Measurements from ENCODE around the gene ARAP2.

ARAP2 gene

DNA sequence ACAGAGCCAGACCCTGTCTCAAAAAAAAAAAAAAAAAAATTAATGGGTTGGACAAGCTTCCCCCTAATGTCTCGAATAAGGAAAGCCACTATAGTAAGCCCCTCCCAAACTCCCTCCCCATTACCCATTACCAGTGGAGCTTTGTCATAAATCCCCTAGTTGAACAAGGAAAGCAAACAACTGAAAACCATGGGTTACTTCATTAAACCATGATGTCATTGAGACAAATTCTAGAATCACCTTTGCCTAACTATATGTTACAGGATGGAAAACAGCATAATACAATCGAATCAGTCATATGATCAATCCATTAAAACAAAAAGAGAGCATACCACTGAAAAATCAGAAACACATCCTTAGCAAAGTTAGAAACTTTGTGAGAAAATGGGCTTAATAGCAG is 8.2 kb downstream of the ARAP2 start:
- peaks cover 0 to 8% of the 10 kb centered on the region in 2 donors for H3K9me3 ChIP-seq (ENCODE audit: control insufficient read depth in 1 of 2, low read length in 2 of 2)
- no peak overlapping the region for H3K4me3 ChIP-seq (ENCODE audit: low read depth in 1 of 2, low read length in 2 of 2)
- no peak overlapping the region for H3K9ac ChIP-seq (ENCODE audit: low read depth in 1 of 2, low read length in 2 of 2)
- no peaks in the 10 kb centered on the region for H3K27me3 ChIP-seq (ENCODE audit: control insufficient read depth in 1 of 2, insufficient read depth in 2 of 2, low read length in 2 of 2)
- peaks cover 2 to 10% of the 10 kb centered on the region in 2 donors for H3K4me1 ChIP-seq (ENCODE audit: control insufficient read depth in 1 of 2, insufficient read depth in 2 of 2, low read length in 2 of 2)
- H3K27ac ChIP-seq (ENCODE audit: low read depth, low read length) = no peak overlapping the region
- peaks cover 0 to 5% of the 10 kb centered on the region in 2 donors for H3K36me3 ChIP-seq (ENCODE audit: control insufficient read depth in 1 of 2, insufficient read depth in 2 of 2, low read length in 2 of 2)

DNA sequence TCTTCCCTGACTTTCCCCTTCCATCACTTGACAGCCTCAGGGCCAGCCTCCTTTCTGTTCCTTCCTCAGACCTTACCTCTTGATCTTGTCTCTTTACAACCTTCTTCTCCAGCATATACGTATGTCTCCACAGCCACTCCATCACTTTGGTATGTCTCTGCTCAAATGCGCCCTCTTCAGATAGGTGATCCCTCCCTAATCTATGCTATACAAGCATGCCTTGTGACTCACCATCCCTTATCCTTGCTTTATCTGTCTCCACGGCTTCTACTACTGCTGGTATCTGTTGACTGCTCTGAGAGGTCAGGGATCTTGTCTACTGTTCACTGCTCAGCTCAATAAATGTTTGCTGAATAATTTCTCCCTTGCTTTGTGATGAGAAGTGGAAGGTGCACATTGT is 9.0 kb downstream of the ARAP2 start:
- Histone ChIP-seq H3K27me3 (ENCODE audit: control insufficient read depth in 1 of 2, insufficient read depth in 2 of 2, low read length in 2 of 2) (no peaks in the 10 kb centered on the region), H3K36me3 (ENCODE audit: control insufficient read depth in 1 of 2, insufficient read depth in 2 of 2, low read length in 2 of 2) (peaks cover 0 to 5% of the 10 kb centered on the region in 2 donors), H3K9me3 (ENCODE audit: control insufficient read depth in 1 of 2, low read length in 2 of 2) (peaks cover 0 to 8% of the 10 kb centered on the region in 2 donors), H3K4me3 (ENCODE audit: low read depth in 1 of 2, low read length in 2 of 2) (no peak overlapping the region), H3K4me1 (ENCODE audit: control insufficient read depth in 1 of 2, insufficient read depth in 2 of 2, low read length in 2 of 2) (peaks cover 0 to 8% of the 10 kb centered on the region in 2 donors), H3K9ac (ENCODE audit: low read depth in 1 of 2, low read length in 2 of 2) (no peak overlapping the region), H3K27ac (ENCODE audit: low read depth, low read length) (no peak overlapping the region)

DNA sequence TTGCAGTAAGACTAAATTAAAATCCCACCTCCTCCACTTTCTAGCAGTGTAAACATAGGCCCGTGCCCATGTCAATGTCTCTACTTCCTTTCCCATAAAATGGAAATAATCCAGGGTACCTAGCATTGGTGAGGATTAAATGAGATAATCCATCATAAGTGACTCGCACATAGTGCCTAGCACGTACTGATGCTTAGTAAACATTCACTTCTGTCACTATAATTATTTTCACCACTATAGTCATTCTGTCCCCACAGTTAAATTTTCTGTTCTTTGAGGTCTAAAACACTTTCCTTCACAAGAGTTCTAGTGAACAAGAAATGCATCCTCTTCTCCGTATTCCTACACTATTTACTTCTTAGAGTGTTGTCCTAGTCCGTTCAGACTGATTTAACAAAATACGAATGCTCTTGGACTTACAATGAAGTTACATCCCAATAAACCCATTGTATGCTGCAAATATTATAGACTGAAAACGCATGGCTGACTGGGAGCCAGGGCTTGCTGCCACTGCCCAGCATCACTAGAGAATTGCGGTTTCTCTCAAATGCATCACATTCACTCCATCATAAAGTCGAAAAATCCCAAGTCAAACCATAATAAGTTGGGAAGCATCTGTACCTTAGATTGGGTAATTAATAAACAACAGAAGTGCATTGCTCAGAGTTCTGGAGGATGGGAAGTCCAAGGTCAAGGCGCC is 10.6 kb downstream of the ARAP2 start:
- H3K4me3 ChIP-seq (ENCODE audit: low read depth in 1 of 2, low read length in 2 of 2) = no peak overlapping the region
- no peak overlapping the region for H3K9ac ChIP-seq (ENCODE audit: low read depth in 1 of 2, low read length in 2 of 2)
- no peak overlapping the region for H3K27ac ChIP-seq (ENCODE audit: low read depth, low read length)
- H3K4me1 ChIP-seq (ENCODE audit: control insufficient read depth in 1 of 2, insufficient read depth in 2 of 2, low read length in 2 of 2) = peaks cover 0 to 10% of the 10 kb centered on the region in 2 donors
- H3K36me3 ChIP-seq (ENCODE audit: control insufficient read depth in 1 of 2, insufficient read depth in 2 of 2, low read length in 2 of 2) = peaks cover 0 to 5% of the 10 kb centered on the region in 2 donors
- no peaks in the 10 kb centered on the region for H3K27me3 ChIP-seq (ENCODE audit: control insufficient read depth in 1 of 2, insufficient read depth in 2 of 2, low read length in 2 of 2)
- peaks cover 0 to 8% of the 10 kb centered on the region in 2 donors for H3K9me3 ChIP-seq (ENCODE audit: control insufficient read depth in 1 of 2, low read length in 2 of 2)

DNA sequence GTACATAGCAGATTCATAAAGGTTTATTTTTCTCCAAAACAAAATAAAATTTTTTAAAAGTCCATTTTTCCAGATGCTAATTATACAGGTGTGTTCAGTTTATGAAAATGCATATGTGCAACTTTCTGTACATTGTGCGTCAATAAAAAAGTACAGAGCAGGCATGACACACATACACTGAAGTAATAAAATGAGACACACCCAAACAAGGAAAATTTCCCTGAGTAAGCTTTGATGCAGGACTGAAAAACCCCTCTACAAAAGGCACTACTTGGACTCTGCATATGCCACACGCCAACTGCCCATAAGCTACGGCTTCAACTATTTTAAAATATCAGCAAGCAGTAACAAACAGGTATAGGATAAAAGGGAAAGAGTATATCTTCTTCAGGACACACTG is 13.8 kb downstream of the ARAP2 start:
- Histone ChIP-seq H3K4me1 (ENCODE audit: control insufficient read depth in 1 of 2, insufficient read depth in 2 of 2, low read length in 2 of 2) (peaks cover 0 to 17% of the 10 kb centered on the region in 2 donors), H3K4me3 (ENCODE audit: low read depth in 1 of 2, low read length in 2 of 2) (no peak overlapping the region), H3K27ac (ENCODE audit: low read depth, low read length) (no peak overlapping the region)

DNA sequence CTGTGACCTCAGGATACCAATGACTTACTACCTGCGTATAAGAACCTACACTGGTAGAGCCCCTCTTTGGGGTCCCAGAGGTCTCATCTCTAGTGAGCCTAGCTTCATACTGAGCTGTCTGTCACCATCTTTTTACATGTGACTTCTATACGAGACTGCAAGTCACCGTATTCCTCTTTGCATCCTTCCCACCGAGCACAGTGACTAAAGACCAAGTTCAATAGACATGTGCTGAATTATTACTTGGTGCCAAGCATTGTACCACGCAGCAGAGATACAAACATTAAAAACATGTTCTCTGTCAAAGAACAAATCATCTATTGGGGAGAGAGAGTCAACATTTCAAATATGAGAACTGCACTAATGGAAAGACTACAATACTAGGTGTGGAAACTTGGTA is 16.4 kb downstream of the ARAP2 start:
- Histone ChIP-seq H3K4me3 (ENCODE audit: low read depth in 1 of 2, low read length in 2 of 2) (no peak overlapping the region), H3K36me3 (ENCODE audit: control insufficient read depth in 1 of 2, insufficient read depth in 2 of 2, low read length in 2 of 2) (no peaks in the 10 kb centered on the region), H3K27ac (ENCODE audit: low read depth, low read length) (no peak overlapping the region), H3K4me1 (ENCODE audit: control insufficient read depth in 1 of 2, insufficient read depth in 2 of 2, low read length in 2 of 2) (peaks cover 4 to 23% of the 10 kb centered on the region in 2 donors), H3K9ac (ENCODE audit: low read depth in 1 of 2, low read length in 2 of 2) (no peak overlapping the region), H3K27me3 (ENCODE audit: control insufficient read depth in 1 of 2, insufficient read depth in 2 of 2, low read length in 2 of 2) (no peaks in the 10 kb centered on the region), H3K9me3 (ENCODE audit: control insufficient read depth in 1 of 2, low read length in 2 of 2) (no peaks in the 10 kb centered on the region)

More for the DNA sequence above, 13.8 kb downstream of the ARAP2 start:
- no peak overlapping the region for H3K9ac ChIP-seq (ENCODE audit: low read depth in 1 of 2, low read length in 2 of 2)
- H3K36me3 ChIP-seq (ENCODE audit: control insufficient read depth in 1 of 2, insufficient read depth in 2 of 2, low read length in 2 of 2) = no peaks in the 10 kb centered on the region
- no peaks in the 10 kb centered on the region for H3K27me3 ChIP-seq (ENCODE audit: control insufficient read depth in 1 of 2, insufficient read depth in 2 of 2, low read length in 2 of 2)
- peaks cover 0 to 8% of the 10 kb centered on the region in 2 donors for H3K9me3 ChIP-seq (ENCODE audit: control insufficient read depth in 1 of 2, low read length in 2 of 2)

DNA sequence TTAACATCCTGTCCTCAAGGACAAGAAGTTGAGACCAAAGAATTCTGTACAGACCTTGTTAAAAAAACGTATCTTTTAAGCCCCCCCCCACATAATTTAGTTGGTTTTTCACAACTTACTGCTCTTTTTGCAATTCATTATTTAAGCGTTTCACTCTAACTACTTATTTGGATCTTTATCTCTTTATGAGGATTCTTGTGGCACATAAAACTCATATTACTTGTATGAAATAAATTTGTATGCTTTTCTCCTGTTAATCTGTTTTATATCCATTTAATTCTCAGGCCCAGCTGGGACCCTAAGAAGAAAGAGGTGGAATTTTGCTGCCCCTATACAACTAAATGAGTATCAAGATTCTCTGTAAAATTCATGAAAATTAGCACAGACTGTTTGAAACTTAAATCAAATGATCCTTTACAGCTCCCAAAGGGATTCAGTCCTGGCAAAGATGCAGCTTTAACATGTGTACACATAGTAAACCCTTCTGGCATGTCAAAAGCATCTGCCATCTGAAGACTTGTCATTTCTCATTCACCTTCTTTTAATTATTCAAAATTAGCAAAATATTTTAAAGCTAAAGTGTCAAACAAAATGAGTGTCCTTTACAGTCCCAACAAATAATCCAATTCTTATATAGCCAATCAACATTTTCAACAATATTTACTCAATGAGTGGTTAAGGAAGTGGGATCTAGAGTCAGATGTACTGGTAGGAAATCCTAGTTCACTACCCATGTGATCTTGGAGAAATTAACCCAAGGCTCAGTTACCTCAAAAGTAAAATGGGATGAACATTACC is 17.7 kb downstream of the ARAP2 start:
- Histone ChIP-seq H3K36me3 (ENCODE audit: control insufficient read depth in 1 of 2, insufficient read depth in 2 of 2, low read length in 2 of 2) (no peaks in the 10 kb centered on the region), H3K4me1 (ENCODE audit: control insufficient read depth in 1 of 2, insufficient read depth in 2 of 2, low read length in 2 of 2) (peaks cover 4 to 23% of the 10 kb centered on the region in 2 donors), H3K9ac (ENCODE audit: low read depth in 1 of 2, low read length in 2 of 2) (no peak overlapping the region), H3K27ac (ENCODE audit: low read depth, low read length) (no peak overlapping the region), H3K9me3 (ENCODE audit: control insufficient read depth in 1 of 2, low read length in 2 of 2) (no peaks in the 10 kb centered on the region), H3K4me3 (ENCODE audit: low read depth in 1 of 2, low read length in 2 of 2) (no peak overlapping the region), H3K27me3 (ENCODE audit: control insufficient read depth in 1 of 2, insufficient read depth in 2 of 2, low read length in 2 of 2) (no peaks in the 10 kb centered on the region)

DNA sequence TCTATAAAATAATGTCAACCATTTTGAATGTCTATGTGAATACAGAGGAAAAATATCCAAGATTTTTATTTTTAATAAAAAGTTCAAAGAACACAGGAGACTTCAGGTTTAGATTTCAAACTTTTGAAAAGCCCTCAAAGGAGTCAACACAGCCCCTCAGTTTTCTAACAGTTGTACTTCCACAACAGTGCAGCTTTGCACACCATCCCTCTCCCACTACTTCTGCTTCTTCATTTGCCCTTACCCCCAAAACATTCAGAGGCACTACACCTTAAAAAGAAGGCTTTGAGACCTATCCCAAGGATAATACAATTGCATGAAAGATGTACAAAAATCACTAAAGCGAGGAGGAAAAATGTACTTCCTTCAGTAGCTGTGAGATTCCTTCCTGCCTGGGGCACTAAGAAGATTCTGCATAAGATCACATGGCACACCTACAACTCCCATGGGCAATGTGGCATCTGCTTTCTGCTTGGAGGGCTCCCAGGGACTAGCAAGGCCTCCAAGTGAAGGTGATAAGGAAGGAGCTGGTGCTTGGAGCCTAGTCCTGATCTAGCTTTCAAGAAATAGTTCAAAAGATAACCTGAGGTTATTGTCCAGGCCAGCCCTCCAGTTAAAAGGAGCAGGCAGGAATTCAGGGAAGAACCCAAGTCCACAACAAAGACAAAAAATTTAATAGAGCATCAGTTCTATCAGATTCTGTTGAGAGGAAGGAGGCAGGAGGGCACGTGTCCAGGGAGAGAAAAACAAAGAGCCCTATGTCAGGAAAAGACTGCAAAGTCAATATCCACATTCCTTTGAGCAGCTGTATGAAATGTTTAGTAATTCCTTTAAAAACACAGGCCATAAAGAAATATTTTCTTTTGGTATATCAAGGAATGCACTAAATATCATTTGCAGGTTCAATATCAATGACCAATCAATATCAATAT is 19.1 kb downstream of the ARAP2 start:
- Histone ChIP-seq H3K36me3 (ENCODE audit: control insufficient read depth in 1 of 2, insufficient read depth in 2 of 2, low read length in 2 of 2) (no peaks in the 10 kb centered on the region), H3K9ac (ENCODE audit: low read depth in 1 of 2, low read length in 2 of 2) (no peak overlapping the region), H3K4me3 (ENCODE audit: low read depth in 1 of 2, low read length in 2 of 2) (no peak overlapping the region), H3K9me3 (ENCODE audit: control insufficient read depth in 1 of 2, low read length in 2 of 2) (no peaks in the 10 kb centered on the region), H3K27me3 (ENCODE audit: control insufficient read depth in 1 of 2, insufficient read depth in 2 of 2, low read length in 2 of 2) (no peaks in the 10 kb centered on the region), H3K4me1 (ENCODE audit: control insufficient read depth in 1 of 2, insufficient read depth in 2 of 2, low read length in 2 of 2) (peaks cover 4 to 15% of the 10 kb centered on the region in 2 donors), H3K27ac (ENCODE audit: low read depth, low read length) (no peak overlapping the region)

DNA sequence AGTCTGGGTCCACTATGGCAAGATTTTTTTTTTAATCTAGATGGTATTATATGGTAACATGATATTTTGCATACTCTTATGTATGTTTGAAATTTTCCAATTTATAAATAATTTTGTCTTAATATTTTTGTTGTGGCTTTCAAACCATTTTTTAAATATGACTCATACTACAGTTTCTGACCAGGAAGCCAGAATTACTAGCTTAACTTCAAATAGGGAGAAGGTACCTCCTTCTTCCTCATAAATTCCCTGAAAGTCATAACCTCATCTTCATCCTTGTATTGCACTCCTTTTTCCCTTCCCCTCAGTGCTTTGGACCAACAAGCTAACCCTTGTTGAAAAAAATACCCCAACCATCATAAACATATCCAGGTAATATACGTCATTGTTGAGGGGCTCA is 21.6 kb downstream of the ARAP2 start:
- H3K27ac ChIP-seq (ENCODE audit: low read depth, low read length) = no peak overlapping the region
- H3K9ac ChIP-seq (ENCODE audit: low read depth in 1 of 2, low read length in 2 of 2) = no peak overlapping the region
- no peak overlapping the region for H3K4me3 ChIP-seq (ENCODE audit: low read depth in 1 of 2, low read length in 2 of 2)
- H3K4me1 ChIP-seq (ENCODE audit: control insufficient read depth in 1 of 2, insufficient read depth in 2 of 2, low read length in 2 of 2) = peaks cover 4 to 13% of the 10 kb centered on the region in 2 donors
- H3K36me3 ChIP-seq (ENCODE audit: control insufficient read depth in 1 of 2, insufficient read depth in 2 of 2, low read length in 2 of 2) = no peaks in the 10 kb centered on the region
- no peaks in the 10 kb centered on the region for H3K9me3 ChIP-seq (ENCODE audit: control insufficient read depth in 1 of 2, low read length in 2 of 2)
- no peaks in the 10 kb centered on the region for H3K27me3 ChIP-seq (ENCODE audit: control insufficient read depth in 1 of 2, insufficient read depth in 2 of 2, low read length in 2 of 2)

DNA sequence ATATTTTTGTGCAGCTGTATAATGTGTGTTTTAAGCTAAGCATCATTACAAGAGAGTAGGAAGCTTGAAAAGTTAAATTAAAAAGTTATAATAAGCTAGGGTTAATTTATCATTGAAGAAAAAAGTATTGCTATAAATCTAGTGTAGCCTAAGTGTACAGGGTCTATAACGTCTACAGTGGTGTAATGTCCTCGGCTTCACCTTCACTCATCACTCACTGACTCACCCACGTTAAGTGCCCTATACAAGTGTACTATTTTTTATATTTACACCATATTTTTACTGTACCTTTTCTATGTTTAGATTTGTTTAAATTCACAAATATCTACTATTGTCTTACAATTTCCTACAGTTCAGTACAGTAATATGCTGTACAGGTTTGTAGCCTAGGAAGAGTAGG is 23.5 kb downstream of the ARAP2 start:
- no peak overlapping the region for H3K9ac ChIP-seq (ENCODE audit: low read depth in 1 of 2, low read length in 2 of 2)
- H3K36me3 ChIP-seq (ENCODE audit: control insufficient read depth in 1 of 2, insufficient read depth in 2 of 2, low read length in 2 of 2) = no peaks in the 10 kb centered on the region
- no peak overlapping the region for H3K27ac ChIP-seq (ENCODE audit: low read depth, low read length)
- peaks cover 4 to 8% of the 10 kb centered on the region in 2 donors for H3K4me1 ChIP-seq (ENCODE audit: control insufficient read depth in 1 of 2, insufficient read depth in 2 of 2, low read length in 2 of 2)
- no peaks in the 10 kb centered on the region for H3K9me3 ChIP-seq (ENCODE audit: control insufficient read depth in 1 of 2, low read length in 2 of 2)
- H3K4me3 ChIP-seq (ENCODE audit: low read depth in 1 of 2, low read length in 2 of 2) = no peak overlapping the region
- no peaks in the 10 kb centered on the region for H3K27me3 ChIP-seq (ENCODE audit: control insufficient read depth in 1 of 2, insufficient read depth in 2 of 2, low read length in 2 of 2)

Measured in duodenal mucosa (tissue), 2 donors.